ENCODE measurements around the gene TMEM220.
A peak's percentile ranks its signal among the peaks of the same experiment; 100 is the strongest.

The TMEM220 gene

DNA sequence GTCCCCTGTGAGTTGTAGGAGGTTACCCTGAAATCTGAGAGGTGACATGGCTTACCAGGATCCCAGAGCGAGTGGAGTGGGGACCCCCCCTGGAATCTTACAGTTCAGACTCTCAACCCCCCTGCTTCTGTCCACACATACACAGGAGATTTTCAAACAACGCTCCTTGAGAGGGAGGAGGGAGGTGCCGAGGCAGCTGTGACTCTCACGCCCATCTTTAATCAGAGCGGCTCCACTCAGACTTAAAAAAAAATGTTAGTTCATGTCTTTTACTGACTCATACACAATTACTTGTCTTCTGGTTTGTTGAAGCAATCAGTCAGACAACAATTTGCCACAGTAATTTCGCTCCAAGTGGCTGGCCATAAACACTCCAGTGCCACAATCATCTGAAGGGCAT, 15.4 kb upstream of the TMEM220 start:
- H3K36me3 ChIP-seq (ENCODE audit: insufficient read depth, low read length), result no peaks in the 10 kb centered on the region
- peak overlapping the region; percentile 74 for H3K4me2 ChIP-seq (ENCODE audit: low read depth, low read length, poor library complexity, severe bottlenecking)
- TF ChIP-seq EZH2phosphoT487 (IDR thresholded peaks at IDR 0.05; ENCODE audit: borderline replicate concordance), result no peak
- TF ChIP-seq, protein P1, sequence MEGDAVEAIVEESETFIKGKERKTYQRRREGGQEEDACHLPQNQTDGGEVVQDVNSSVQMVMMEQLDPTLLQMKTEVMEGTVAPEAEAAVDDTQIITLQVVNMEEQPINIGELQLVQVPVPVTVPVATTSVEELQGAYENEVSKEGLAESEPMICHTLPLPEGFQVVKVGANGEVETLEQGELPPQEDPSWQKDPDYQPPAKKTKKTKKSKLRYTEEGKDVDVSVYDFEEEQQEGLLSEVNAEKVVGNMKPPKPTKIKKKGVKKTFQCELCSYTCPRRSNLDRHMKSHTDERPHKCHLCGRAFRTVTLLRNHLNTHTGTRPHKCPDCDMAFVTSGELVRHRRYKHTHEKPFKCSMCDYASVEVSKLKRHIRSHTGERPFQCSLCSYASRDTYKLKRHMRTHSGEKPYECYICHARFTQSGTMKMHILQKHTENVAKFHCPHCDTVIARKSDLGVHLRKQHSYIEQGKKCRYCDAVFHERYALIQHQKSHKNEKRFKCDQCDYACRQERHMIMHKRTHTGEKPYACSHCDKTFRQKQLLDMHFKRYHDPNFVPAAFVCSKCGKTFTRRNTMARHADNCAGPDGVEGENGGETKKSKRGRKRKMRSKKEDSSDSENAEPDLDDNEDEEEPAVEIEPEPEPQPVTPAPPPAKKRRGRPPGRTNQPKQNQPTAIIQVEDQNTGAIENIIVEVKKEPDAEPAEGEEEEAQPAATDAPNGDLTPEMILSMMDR (conservative IDR thresholded peaks at IDR 0.05; ENCODE audit: low read length), result no peak
- peak overlapping the region; percentile 71; the same call in 1 of the 2 replicates for H2AFZ ChIP-seq (ENCODE audit: low read length)
- no peak overlapping the region for H3K9ac ChIP-seq (ENCODE audit: low read depth, low read length, poor library complexity, severe bottlenecking)
- no peak overlapping the region for H3K4me3 ChIP-seq (ENCODE audit: low read length, poor library complexity, severe bottlenecking)
- H4K20me1 ChIP-seq (ENCODE audit: insufficient read depth, low read length, poor library complexity, severe bottlenecking), result no peaks in the 10 kb centered on the region
- H3K4me1 ChIP-seq (ENCODE audit: insufficient read depth, low read length, poor library complexity, severe bottlenecking), result peaks cover 35% of the 10 kb centered on the region
- no peaks in the 10 kb centered on the region for H3K9me2 ChIP-seq (replicated peaks; ENCODE audit: low read depth, low read length)
- H3K27me3 ChIP-seq (ENCODE audit: insufficient read depth, low read length, poor library complexity, severe bottlenecking), result no peaks in the 10 kb centered on the region
- H3K79me2 ChIP-seq (ENCODE audit: insufficient read depth, low read length), result no peaks in the 10 kb centered on the region
- 0 out of 2 replicates have a peak, but pooled peaks cover 2% of the 10 kb centered on the region for H3F3A ChIP-seq (ENCODE audit: low read depth)
- H3K9me3 ChIP-seq (ENCODE audit: insufficient read depth, low read depth, low read length), result no peaks in the 10 kb centered on the region

DNA sequence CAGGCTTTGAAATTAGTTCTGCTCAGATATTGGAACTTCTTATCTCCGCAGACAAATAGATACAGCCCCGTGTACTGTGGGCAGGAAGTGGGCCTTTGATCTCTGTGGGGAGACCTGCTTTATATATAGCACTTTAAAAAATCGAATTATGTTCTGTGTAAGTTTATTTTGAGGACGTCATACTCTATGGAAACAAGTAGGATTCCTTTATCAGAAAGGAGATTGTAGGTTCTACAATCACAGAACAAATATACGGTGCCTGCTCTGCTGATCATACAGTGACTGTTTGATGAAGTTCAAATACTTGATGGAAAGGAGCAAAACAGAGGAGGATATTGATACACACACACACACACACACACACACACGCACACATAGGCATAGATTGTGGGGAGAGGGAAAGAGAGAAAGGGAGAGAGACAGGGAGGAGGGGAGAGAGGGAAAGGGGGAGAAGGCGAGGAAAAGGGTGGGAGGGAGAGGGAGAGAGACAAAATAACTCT, 14.7 kb upstream of the TMEM220 start:
- no peaks in the 10 kb centered on the region for H3K36me3 ChIP-seq (ENCODE audit: insufficient read depth, low read length)
- H4K20me1 ChIP-seq (ENCODE audit: insufficient read depth, low read length, poor library complexity, severe bottlenecking), result no peaks in the 10 kb centered on the region
- no peaks in the 10 kb centered on the region for H3K27me3 ChIP-seq (ENCODE audit: insufficient read depth, low read length, poor library complexity, severe bottlenecking)
- H3K9ac ChIP-seq (ENCODE audit: low read depth, low read length, poor library complexity, severe bottlenecking), result peak overlapping the region; percentile 48
- no peaks in the 10 kb centered on the region for H3K9me2 ChIP-seq (replicated peaks; ENCODE audit: low read depth, low read length)
- H3K4me2 ChIP-seq (ENCODE audit: low read depth, low read length, poor library complexity, severe bottlenecking), result peak overlapping the region; percentile 74
- no peaks in the 10 kb centered on the region for H3K79me2 ChIP-seq (ENCODE audit: insufficient read depth, low read length)
- H3K4me1 ChIP-seq (ENCODE audit: insufficient read depth, low read length, poor library complexity, severe bottlenecking), result peaks cover 35% of the 10 kb centered on the region
- peak overlapping the region; percentile 71 for H2AFZ ChIP-seq (ENCODE audit: low read length)
- H3K9me3 ChIP-seq (ENCODE audit: insufficient read depth, low read depth, low read length), result no peaks in the 10 kb centered on the region
- TF ChIP-seq EZH2phosphoT487 (IDR thresholded peaks at IDR 0.05; ENCODE audit: borderline replicate concordance), result no peak
- TF ChIP-seq, protein P1 (conservative IDR thresholded peaks at IDR 0.05; ENCODE audit: low read length), result no peak
- 0 out of 2 replicates have a peak, but pooled peaks cover 2% of the 10 kb centered on the region for H3F3A ChIP-seq (ENCODE audit: low read depth)
- H3K4me3 ChIP-seq (ENCODE audit: low read length, poor library complexity, severe bottlenecking), result peak overlapping the region; percentile 19

DNA sequence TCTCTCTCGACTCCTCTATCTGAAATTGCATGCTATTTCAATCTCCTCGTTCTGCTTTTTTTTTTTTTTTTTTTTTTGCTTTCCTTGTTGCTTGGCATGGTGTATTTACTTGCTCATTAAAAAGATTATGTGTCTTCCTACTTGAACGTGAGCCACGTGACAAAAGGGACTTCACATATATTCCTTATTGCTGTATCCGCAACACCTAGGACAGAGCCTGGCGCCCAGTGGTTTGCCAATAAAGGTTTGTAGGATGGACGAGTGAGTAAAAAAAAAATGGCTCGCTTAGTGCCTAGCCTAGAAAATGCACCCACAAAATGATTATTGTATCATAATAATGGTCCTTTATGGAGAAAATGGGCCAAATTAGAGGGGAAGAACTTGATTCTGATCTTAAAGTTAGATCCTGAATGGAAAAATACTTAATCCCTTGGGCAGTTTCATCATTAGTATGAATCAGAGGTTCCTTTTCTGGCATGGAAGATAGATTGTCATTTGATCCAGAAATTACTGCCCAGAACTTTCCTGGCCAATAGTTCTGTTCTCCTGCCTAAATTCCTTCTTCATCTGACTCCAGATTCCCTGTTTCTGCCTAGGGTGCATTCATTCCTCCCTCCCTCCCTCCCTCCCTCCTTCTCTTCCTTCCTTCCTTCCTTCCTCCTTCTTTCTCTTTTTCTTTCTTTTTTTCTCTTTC, 13.6 kb upstream of the TMEM220 start:
- H3K27me3 ChIP-seq (ENCODE audit: insufficient read depth, low read length, poor library complexity, severe bottlenecking), result no peaks in the 10 kb centered on the region

More for the DNA sequence above, 13.6 kb upstream of the TMEM220 start:
- Histone ChIP-seq H3K36me3 (ENCODE audit: insufficient read depth, low read length) (no peaks in the 10 kb centered on the region), H4K20me1 (ENCODE audit: insufficient read depth, low read length, poor library complexity, severe bottlenecking) (no peaks in the 10 kb centered on the region), H2AFZ (ENCODE audit: low read length) (no peak overlapping the region), H3K9me3 (ENCODE audit: insufficient read depth, low read depth, low read length) (no peaks in the 10 kb centered on the region), H3K79me2 (ENCODE audit: insufficient read depth, low read length) (no peaks in the 10 kb centered on the region), H3K4me2 (ENCODE audit: low read depth, low read length, poor library complexity, severe bottlenecking) (peak overlapping the region; percentile 74), H3F3A (ENCODE audit: low read depth) (0 out of 2 replicates have a peak, but pooled peaks cover 2% of the 10 kb centered on the region), H3K4me1 (ENCODE audit: insufficient read depth, low read length, poor library complexity, severe bottlenecking) (peaks cover 27% of the 10 kb centered on the region), H3K9me2 (replicated peaks; ENCODE audit: low read depth, low read length) (no peaks in the 10 kb centered on the region), H3K4me3 (ENCODE audit: low read length, poor library complexity, severe bottlenecking) (no peak overlapping the region), H3K9ac (ENCODE audit: low read depth, low read length, poor library complexity, severe bottlenecking) (no peak overlapping the region)
- TF ChIP-seq EZH2phosphoT487 (IDR thresholded peaks at IDR 0.05; ENCODE audit: borderline replicate concordance), result no peak
- TF ChIP-seq, protein P1 (conservative IDR thresholded peaks at IDR 0.05; ENCODE audit: low read length), result no peak
